NCI-H82 (cell line): ENCODE measurements around the gene CPSF3.
"Not testable (repeated sequence)": the region's sequence is repeated elsewhere in the genome, so short reads cannot be mapped to it uniquely, and the experiment has no call there.

ENCODE experiments used
- DNase-seq: peaks from one replicate; lab custom pipeline; 2025; lab: John Stamatoyannopoulos, UW

CPSF3 gene

GRCh38 chr2:9466147-9466683, 42.8 kb downstream of the CPSF3 start:
- DNase-seq: no peak

- no peak for DNase-seq
These were observed 44.2 kb downstream of the CPSF3 start for GRCh38 chr2:9467687-9468086.

GRCh38 chr2:9471206-9471605, 47.8 kb downstream of the CPSF3 start:
- no peak for DNase-seq

DNA sequence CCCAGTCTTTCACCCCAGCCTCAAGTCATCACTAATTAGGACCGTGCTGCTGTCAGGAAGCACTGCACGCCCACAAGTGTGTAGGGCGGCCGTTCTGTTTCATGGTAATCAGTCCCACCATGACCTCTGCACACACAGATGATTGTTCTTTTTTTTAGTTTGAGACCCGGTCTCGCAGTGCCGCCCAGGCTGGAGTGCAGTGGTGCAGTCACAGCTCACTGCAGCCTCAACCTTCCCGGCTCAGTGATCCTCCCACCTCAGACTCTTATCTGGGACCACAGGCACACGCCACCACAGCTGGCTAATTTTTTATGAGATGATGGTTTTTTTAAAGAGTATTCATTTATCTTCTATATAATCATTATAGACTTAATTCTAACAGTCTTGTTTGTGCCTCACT, 49.1 kb downstream of the CPSF3 start:
- no peak for DNase-seq

DNA sequence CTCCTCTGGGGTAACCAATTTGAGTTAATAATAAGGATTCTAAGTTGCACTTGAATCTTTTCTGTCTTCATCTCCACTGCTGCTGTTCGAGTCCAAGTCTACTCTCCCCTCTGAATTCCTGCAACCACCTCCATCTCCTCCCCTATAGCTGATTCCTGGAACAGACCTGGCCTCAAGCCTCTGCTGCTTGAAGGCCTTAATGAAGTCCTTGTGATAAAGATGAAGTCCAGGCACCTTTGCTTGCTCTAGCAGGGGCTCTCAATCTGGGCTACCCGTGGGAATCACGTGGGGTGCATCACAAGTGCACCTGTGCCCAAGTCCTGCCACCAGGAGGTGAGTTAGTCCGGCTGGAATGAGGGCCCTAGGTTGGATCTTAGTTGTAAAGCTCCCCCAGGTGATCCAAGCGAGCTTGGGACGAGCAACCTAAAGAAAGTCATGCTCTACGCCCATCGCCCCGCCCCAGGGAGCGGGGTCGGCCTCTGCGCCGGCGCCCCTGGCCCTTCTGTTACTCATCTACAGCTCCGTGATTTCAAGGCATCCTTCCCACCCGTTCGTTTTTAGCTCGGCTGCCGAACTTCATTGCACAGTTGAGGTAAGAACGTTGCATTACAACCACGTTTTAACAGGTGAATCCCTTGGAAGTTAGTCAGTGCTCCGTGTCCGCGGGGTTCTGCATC, 50.0 kb downstream of the CPSF3 start:
- DNase-seq: no peak

DNA sequence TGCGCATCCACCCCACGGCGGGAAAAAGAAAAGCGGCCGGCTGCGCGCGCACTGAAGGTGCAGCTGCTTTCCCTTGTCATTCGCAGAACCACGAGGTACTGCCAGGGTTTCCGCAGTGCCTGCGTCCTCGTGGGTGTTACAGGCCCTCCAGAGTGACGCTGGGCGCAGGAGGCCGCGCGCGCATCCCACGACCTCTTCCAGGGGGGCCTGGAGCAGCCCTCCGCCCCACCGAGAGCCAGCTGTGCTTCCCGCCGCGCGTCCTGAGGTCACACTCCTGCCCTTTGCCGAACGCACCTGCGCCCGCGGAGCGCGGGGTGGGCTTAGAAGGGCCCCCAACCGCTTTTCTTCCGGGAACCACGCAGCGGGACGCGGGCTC, 50.5 kb downstream of the CPSF3 start:
- no peak for DNase-seq

DNA sequence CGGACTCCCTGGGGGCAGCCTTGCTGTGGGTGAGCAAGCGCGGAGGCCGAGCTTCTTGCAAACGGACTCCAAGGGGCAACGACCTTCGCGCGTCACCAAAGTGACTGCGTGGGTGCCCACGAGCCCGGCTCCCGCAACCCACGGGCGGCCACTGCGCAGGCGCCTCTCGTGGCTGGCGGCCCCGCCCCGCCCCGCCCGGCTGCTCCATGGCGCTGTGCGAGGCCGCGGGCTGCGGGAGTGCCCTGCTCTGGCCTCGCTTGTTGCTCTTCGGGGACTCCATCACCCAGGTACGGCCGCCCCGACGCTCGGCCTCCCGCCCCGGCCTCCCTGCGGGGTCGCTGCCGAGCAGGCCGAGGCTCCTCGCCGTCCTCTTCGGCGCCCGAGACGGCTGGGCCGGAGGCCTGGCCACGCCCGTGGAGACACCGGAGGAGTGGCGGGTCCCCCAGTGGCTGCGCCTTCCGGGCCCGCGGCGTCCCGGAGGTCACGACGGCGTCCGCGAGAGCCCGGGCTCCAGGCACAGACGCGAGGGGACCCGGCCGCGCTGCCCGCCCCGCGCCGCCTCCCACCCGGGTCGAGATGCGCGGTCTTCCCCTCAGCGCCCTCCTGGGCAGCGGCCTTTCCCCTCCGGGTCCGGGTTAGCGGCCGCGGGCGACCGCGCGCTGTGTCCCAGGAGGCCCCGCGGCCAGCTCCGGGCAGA, 51.1 kb downstream of the CPSF3 start, which contains the start of gene IAH1:
IAH1 (plus strand) TSS at position 191 of the 697 bp plus-strand sequence; CDS start at position 207, 16 bp downstream.
- DNase-seq: peak; percentile 61

GRCh38 chr2:9477914-9478313, 54.5 kb downstream of the CPSF3 start:
- DNase-seq: no peak

DNA sequence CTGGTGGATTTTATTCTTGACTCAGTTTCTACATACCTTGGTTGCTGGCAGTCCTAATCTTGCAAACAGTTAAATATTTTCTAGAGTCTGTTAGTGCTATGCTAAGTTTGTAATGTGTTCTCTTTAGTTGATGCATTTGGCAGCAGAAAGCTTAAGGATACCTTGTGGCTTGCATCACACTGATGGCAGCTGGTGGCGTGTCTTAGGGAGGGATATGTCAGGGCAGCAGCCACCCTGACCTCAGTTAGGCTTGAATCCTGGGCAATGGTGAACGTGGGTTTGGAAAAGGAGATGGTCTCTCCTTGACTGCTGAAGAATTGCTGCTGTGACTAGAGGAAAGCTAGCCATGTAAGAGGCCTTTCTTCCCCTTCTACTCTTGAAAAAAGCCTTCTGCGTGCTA, 55.1 kb downstream of the CPSF3 start:
- DNase-seq: no peak

GRCh38 chr2:9480157-9480556, 56.7 kb downstream of the CPSF3 start:
- DNase-seq: no peak

DNA sequence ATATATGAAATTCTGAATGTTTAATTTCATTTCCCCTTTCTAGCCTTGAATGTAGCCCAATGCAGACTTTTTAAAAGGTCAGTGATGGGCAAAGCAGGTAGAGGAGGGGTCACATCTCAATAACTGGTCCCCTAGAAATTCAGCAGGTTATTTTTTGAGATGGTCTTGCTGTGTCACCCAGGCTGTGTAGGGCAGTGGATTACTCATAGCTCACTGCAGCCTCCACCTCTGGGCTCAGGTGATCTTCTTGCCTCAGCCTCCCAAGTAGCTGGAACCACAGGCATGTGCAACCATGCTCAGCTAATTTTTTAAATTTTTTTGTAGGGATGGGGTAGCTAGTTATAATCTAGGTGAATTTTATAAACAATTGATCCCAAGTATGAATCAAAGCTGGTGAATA, 59.7 kb downstream of the CPSF3 start:
- DNase-seq: no peak

DNA sequence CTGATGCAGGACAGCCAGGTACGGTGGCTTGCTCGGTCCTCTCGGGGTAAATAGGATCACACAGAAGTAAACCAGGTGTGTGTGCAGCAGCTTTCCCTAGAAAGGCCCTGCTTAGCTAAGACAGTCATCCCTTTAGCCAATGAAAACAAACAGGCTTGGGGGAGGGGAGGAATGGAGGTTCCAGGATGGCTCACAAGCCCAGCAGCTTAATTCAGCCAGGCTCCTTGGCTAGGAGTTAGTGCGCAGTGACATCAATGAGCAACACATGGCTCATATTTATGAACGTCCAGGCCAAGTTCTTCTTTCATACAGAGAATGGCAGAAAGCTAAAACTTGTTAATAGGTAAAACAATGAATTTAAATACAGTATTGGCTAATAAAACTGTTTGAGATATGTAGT, 61.1 kb downstream of the CPSF3 start:
- DNase-seq: peak; percentile 47

DNA sequence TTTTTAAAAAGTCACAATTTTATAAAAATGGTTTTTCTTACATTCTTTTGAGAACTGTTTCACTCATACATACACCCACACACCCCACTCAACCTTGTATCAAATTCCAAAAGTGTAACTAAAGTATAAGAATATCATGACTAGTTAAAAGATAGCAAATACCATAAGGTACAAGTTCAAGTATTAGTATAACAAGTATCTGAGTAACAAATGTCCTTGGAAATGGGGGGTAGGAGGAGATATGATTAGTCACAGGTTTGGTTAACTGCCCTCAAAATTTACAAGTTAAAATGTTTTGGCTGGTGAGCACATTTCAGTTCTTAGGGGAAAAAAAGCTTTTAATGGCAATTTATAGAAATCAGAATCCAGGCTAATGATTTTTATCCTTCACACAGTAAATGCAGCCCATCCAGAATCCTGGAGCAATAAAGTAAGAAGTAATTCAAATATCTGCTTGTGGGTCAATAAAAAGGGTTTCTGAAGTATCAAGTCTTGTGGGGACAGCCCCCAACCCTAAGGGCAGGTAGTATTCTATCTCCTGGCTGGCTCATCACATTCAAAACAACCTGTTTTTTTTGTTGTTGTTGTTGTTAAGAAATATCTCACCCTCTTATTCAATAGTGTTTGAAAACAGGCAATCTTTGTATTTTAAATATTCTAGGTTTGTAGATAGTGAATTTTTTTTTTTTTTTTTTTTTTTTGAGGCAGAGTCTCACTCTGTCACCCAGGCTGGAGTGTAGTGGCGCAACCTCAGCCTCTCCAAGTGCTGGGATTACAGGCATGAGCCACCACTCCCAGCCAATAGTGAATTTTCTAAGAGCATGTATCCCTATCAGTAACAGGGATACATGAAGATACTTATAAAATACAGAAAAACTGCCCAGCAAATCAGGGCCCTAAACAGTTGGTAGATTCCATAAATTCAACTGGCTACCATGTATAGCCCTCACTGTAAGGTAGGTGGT, 65.4 kb downstream of the CPSF3 start:
- no peak for DNase-seq

GRCh38 chr2:9490789-9491188, 67.3 kb downstream of the CPSF3 start:
- no peak for DNase-seq

DNA sequence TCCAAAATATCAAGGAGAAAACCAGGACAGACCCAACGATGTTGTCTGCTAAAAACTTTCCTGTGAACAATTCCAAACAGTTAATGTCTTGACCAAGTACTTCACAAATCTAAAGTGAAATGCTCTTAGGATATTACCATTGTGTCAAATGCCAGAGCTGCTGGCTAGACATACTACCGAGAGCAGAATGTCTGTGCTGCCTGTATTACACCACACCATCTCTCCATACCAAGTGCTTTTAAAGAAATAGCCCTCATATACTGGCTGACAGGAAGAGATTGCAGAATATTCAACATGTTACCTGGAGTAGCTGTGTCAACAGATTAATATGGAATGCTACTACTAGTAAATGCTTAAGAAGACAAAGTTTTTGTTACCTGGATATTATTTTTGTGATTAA, 69.5 kb downstream of the CPSF3 start:
- no peak for DNase-seq

- DNase-seq: no peak
These were observed 70.0 kb downstream of the CPSF3 start for GRCh38 chr2:9493478-9493877.

DNA sequence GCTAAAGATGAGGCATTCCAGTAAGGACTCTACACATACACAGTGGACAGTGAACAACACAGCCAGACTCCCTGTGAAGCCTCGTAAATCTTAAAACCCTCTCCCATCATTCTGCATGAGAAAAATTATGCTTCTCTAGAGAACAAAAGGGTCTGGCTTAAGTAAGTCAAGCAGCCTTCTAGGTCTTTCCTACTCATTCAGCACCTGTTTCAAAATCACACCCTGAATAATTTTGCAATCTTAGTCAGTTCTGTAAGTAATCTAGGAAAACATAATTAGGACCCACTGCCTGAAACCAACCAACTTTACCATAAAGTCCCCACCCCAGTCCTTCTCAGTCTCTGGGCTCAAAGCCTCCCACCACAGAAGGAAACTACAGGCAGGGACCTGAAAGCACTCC, 70.6 kb downstream of the CPSF3 start:
- DNase-seq: no peak

- no peak for DNase-seq
These were observed 73.6 kb downstream of the CPSF3 start for GRCh38 chr2:9497017-9497416.

DNA sequence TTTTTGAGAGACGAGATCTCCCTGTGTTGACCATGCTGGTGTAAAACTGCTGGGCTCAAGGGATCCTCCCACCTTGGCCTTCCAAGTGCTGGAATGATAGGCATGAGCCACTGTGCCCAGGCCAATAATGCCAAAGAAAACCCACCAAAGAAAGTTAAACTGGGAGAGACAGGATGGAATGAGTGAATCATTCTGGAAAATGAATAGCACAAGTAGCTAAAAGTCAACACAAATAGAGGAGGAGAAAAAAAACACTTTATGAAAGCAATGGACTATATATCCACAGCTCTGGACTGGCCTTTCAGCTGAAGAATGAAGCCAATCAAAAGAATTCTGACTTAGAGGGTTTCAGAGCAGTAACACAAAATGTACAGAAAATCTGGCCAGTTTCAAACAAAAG, 74.8 kb downstream of the CPSF3 start:
- DNase-seq: no peak

GRCh38 chr2:9508931-9509330, 85.5 kb downstream of the CPSF3 start:
- DNase-seq: no peak

GRCh38 chr2:9513946-9514345, 90.5 kb downstream of the CPSF3 start:
- DNase-seq: not testable (repeated sequence)

DNA sequence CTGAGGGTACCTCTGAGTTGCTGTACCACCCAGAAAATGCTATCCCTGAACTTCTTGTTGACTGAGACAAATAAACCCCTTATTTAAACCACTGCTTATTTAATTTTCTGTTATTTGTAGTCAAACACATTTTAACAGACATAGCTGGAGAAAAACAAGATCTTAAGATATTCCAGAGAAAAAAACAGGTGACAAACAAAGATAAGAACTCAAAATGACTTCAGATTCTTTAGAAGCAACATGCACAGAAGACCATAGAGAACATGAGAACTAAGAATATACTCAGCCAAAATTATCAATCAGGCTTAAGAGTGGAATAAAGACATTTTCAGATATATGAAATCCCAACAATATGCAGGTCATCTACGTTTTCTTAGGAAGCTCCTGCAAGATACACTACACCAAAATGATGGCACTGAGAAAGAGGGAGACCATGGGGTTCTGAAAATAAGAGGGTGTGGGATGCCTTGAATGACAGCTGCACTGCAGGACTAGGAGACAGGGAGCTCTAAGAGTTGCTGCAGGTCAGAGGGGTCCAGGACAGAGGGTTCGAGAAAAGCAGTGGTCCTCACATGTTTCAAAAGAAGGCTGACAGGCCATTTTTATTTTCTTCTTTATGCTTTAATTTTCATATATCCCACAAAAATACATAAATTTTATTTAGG, 93.8 kb downstream of the CPSF3 start:
- DNase-seq: no peak
